ENCODE data around the gene LIME1. TPM values are rescaled to one million over a fixed set of nuclear protein-coding genes. Genes with fewer than 3 reads are reported as not detected.

The LIME1 gene
- total and polyA plus RNA-seq, 4 donors, result 6.5 to 57.6 (median 8.6) TPM

GRCh38 chr20:63740070-63740626, 3.7 kb downstream of the LIME1 start:
- intact Hi-C loops (cut with DNase I), result no loop called here
- peak; percentile 0 for ATAC-seq (ENCODE audit: low FRiP score)
- Histone ChIP-seq H3K9me3 (ENCODE audit: control insufficient read depth, low read length) (no peaks in the 10 kb centered on the region), H3K4me3 (ENCODE audit: low read length in 2 of 2) (peak overlapping the region; percentile 73 to 77), H3K27ac (ENCODE audit: low read depth in 1 of 2, low read length in 2 of 2) (peak overlapping the region; percentile 63 to 68), H3K27me3 (ENCODE audit: control insufficient read depth in 1 of 2, insufficient read depth in 2 of 2, low read length in 1 of 2) (no peaks in the 10 kb centered on the region), H3K4me1 (ENCODE audit: control insufficient read depth in 1 of 2, insufficient read depth in 2 of 2, low read length in 2 of 2) (no peaks in the 10 kb centered on the region), H3K36me3 (ENCODE audit: control insufficient read depth in 1 of 2, insufficient read depth in 2 of 2, low read length in 1 of 2) (peaks cover 0 to 1% of the 10 kb centered on the region in 2 donors)
- 0 to 1% methylated on average over 42 to 80 of the region's 80 CpGs for WGBS, 2 donors
- DNase-seq, result peak; percentile 73 to 86

GRCh38 chr20:63740627-63741353, 4.3 kb downstream of the LIME1 start:
- Histone ChIP-seq H3K4me3 (ENCODE audit: low read length in 2 of 2) (peak overlapping the region; percentile 73 to 77), H3K36me3 (ENCODE audit: control insufficient read depth in 1 of 2, insufficient read depth in 2 of 2, low read length in 1 of 2) (peaks cover 0 to 1% of the 10 kb centered on the region in 2 donors), H3K9me3 (ENCODE audit: control insufficient read depth, low read length) (no peaks in the 10 kb centered on the region), H3K4me1 (ENCODE audit: control insufficient read depth in 1 of 2, insufficient read depth in 2 of 2, low read length in 2 of 2) (no peaks in the 10 kb centered on the region), H3K27ac (ENCODE audit: low read depth in 1 of 2, low read length in 2 of 2) (peak overlapping the region in 1 of 2 donors; percentile 68), H3K27me3 (ENCODE audit: control insufficient read depth in 1 of 2, insufficient read depth in 2 of 2, low read length in 1 of 2) (no peaks in the 10 kb centered on the region)
- 1% methylated on average over 27 to 29 of the region's 29 CpGs for WGBS, 2 donors
- ATAC-seq (ENCODE audit: low FRiP score) (peak; percentile 89), DNase-seq (peak; percentile 95 to 98)
- intact Hi-C loops (cut with DNase I), result no loop called here

- intact Hi-C loops (cut with DNase I), result no loop called here
- WGBS, 2 donors, result 12 to 23% methylated on average over 6 of the region's 6 CpGs
- no peak overlapping the region for H3K27ac ChIP-seq (ENCODE audit: low read depth in 1 of 2, low read length in 2 of 2)
- ATAC-seq (ENCODE audit: low FRiP score) (no peak), DNase-seq (no peak)
- H3K4me3 ChIP-seq (ENCODE audit: low read length in 2 of 2), result peak overlapping the region in 1 of 2 donors; percentile 77
- H3K4me1 ChIP-seq (ENCODE audit: control insufficient read depth in 1 of 2, insufficient read depth in 2 of 2, low read length in 2 of 2), result no peaks in the 10 kb centered on the region
- H3K9me3 ChIP-seq (ENCODE audit: control insufficient read depth, low read length), result no peaks in the 10 kb centered on the region
- no peaks in the 10 kb centered on the region for H3K27me3 ChIP-seq (ENCODE audit: control insufficient read depth in 1 of 2, insufficient read depth in 2 of 2, low read length in 1 of 2)
- H3K36me3 ChIP-seq (ENCODE audit: control insufficient read depth in 1 of 2, insufficient read depth in 2 of 2, low read length in 1 of 2), result peaks cover 0 to 1% of the 10 kb centered on the region in 2 donors
Measured at GRCh38 chr20:63741354-63741675, 4.9 kb downstream of the LIME1 start.

- no peaks in the 10 kb centered on the region for H3K4me1 ChIP-seq (ENCODE audit: control insufficient read depth in 1 of 2, insufficient read depth in 2 of 2, low read length in 2 of 2)
- H3K27me3 ChIP-seq (ENCODE audit: control insufficient read depth in 1 of 2, insufficient read depth in 2 of 2, low read length in 1 of 2), result no peaks in the 10 kb centered on the region
- WGBS, 2 donors, result 82 to 83% methylated on average over 29 to 30 of the region's 30 CpGs
- DNase-seq (peak; percentile 56 to 71), ATAC-seq (ENCODE audit: low FRiP score) (no peak)
- H3K36me3 ChIP-seq (ENCODE audit: control insufficient read depth in 1 of 2, insufficient read depth in 2 of 2, low read length in 1 of 2), result peaks cover 0 to 1% of the 10 kb centered on the region in 2 donors
- H3K27ac ChIP-seq (ENCODE audit: low read depth in 1 of 2, low read length in 2 of 2), result no peak overlapping the region
- H3K9me3 ChIP-seq (ENCODE audit: control insufficient read depth, low read length), result no peaks in the 10 kb centered on the region
- H3K4me3 ChIP-seq (ENCODE audit: low read length in 2 of 2), result no peak overlapping the region
- intact Hi-C loops (cut with DNase I), result no loop called here
Measured at GRCh38 chr20:63741676-63742380, 5.4 kb downstream of the LIME1 start.

GRCh38 chr20:63742381-63743024, 6.0 kb downstream of the LIME1 start:
- Histone ChIP-seq H3K4me1 (ENCODE audit: control insufficient read depth in 1 of 2, insufficient read depth in 2 of 2, low read length in 2 of 2) (no peaks in the 10 kb centered on the region), H3K27me3 (ENCODE audit: control insufficient read depth in 1 of 2, insufficient read depth in 2 of 2, low read length in 1 of 2) (no peaks in the 10 kb centered on the region), H3K4me3 (ENCODE audit: low read length in 2 of 2) (no peak overlapping the region), H3K9me3 (ENCODE audit: control insufficient read depth, low read length) (no peaks in the 10 kb centered on the region), H3K36me3 (ENCODE audit: control insufficient read depth in 1 of 2, insufficient read depth in 2 of 2, low read length in 1 of 2) (peaks cover 0 to 1% of the 10 kb centered on the region in 2 donors), H3K27ac (ENCODE audit: low read depth in 1 of 2, low read length in 2 of 2) (no peak overlapping the region)
- 83 to 85% methylated on average over 36 to 37 of the region's 37 CpGs for WGBS, 2 donors
- DNase-seq (peak in 1 of 2 donors; percentile 76), ATAC-seq (ENCODE audit: low FRiP score) (no peak)
- intact Hi-C loops (cut with DNase I), result no loop called here

- no peak for ATAC-seq (ENCODE audit: low FRiP score)
Measured at GRCh38 chr20:63743210-63743970, 6.9 kb downstream of the LIME1 start.

GRCh38 chr20:63744158-63744557, 7.7 kb downstream of the LIME1 start:
- H3K27me3 ChIP-seq (ENCODE audit: control insufficient read depth in 1 of 2, insufficient read depth in 2 of 2, low read length in 1 of 2), result no peaks in the 10 kb centered on the region
- WGBS, 2 donors, result 62% methylated on average over 4 of the region's 4 CpGs
- intact Hi-C loops (cut with DNase I), result no loop called here
- DNase-seq (peak in 1 of 2 donors; percentile 2), ATAC-seq (ENCODE audit: low FRiP score) (no peak)
- no peak overlapping the region for H3K27ac ChIP-seq (ENCODE audit: low read depth in 1 of 2, low read length in 2 of 2)
- no peaks in the 10 kb centered on the region for H3K9me3 ChIP-seq (ENCODE audit: control insufficient read depth, low read length)
- no peaks in the 10 kb centered on the region for H3K4me1 ChIP-seq (ENCODE audit: control insufficient read depth in 1 of 2, insufficient read depth in 2 of 2, low read length in 2 of 2)
- H3K36me3 ChIP-seq (ENCODE audit: control insufficient read depth in 1 of 2, insufficient read depth in 2 of 2, low read length in 1 of 2), result peaks cover 0 to 1% of the 10 kb centered on the region in 2 donors
- H3K4me3 ChIP-seq (ENCODE audit: low read length in 2 of 2), result no peak overlapping the region

More at GRCh38 chr20:63743210-63743970, 6.9 kb downstream of the LIME1 start:
- peak in 1 of 2 donors; percentile 50 for DNase-seq
- Histone ChIP-seq H3K4me3 (ENCODE audit: low read length in 2 of 2) (no peak overlapping the region), H3K36me3 (ENCODE audit: control insufficient read depth in 1 of 2, insufficient read depth in 2 of 2, low read length in 1 of 2) (peaks cover 0 to 1% of the 10 kb centered on the region in 2 donors), H3K27ac (ENCODE audit: low read depth in 1 of 2, low read length in 2 of 2) (no peak overlapping the region), H3K4me1 (ENCODE audit: control insufficient read depth in 1 of 2, insufficient read depth in 2 of 2, low read length in 2 of 2) (no peaks in the 10 kb centered on the region), H3K9me3 (ENCODE audit: control insufficient read depth, low read length) (no peaks in the 10 kb centered on the region), H3K27me3 (ENCODE audit: control insufficient read depth in 1 of 2, insufficient read depth in 2 of 2, low read length in 1 of 2) (no peaks in the 10 kb centered on the region)
- intact Hi-C loops (cut with DNase I), result no loop called here
- 82 to 85% methylated on average over 31 of the region's 31 CpGs for WGBS, 2 donors
